NCI-H2196 (cell line): ENCODE measurements around the gene MAB21L1.

ENCODE experiments used
- DNase-seq: peaks from one replicate; lab custom pipeline; 2025; ENCODE audit not compliant: unreplicated experiment; lab: John Stamatoyannopoulos, UW

The MAB21L1 gene

GRCh38 chr13:35449821-35450220 is 26.7 kb downstream of the MAB21L1 start:
- no peak for DNase-seq

GRCh38 chr13:35448465-35448864 is 28.0 kb downstream of the MAB21L1 start:
- no peak for DNase-seq
